ENCODE results near the gene NPAS3.

The NPAS3 gene

GRCh38 chr14:33563191-33563900 lies 624.7 kb downstream of the NPAS3 start:
- no peak overlapping the region for H3K27ac ChIP-seq
- TF ChIP-seq CTCF (IDR thresholded peaks at IDR 0.05) (no peak), ZFX (IDR thresholded peaks at IDR 0.05; ENCODE audit: borderline replicate concordance) (no peak)

GRCh38 chr14:33563901-33564197 lies 625.2 kb downstream of the NPAS3 start:
- TF ChIP-seq ZFX (IDR thresholded peaks at IDR 0.05; ENCODE audit: borderline replicate concordance) (no peak), CTCF (IDR thresholded peaks at IDR 0.05) (no peak)
- H3K27ac ChIP-seq: no peak overlapping the region

GRCh38 chr14:33564774-33565630 lies 626.3 kb downstream of the NPAS3 start:
- no peak overlapping the region for H3K27ac ChIP-seq
- TF ChIP-seq ZFX (IDR thresholded peaks at IDR 0.05; ENCODE audit: borderline replicate concordance) (no peak), CTCF (IDR thresholded peaks at IDR 0.05) (no peak)

GRCh38 chr14:33566082-33566481 lies 627.4 kb downstream of the NPAS3 start:
- H3K27ac ChIP-seq: no peak overlapping the region
- no peak for TF ChIP-seq ZFX (IDR thresholded peaks at IDR 0.05; ENCODE audit: borderline replicate concordance)
- no peak for TF ChIP-seq CTCF (IDR thresholded peaks at IDR 0.05)

- H3K27ac ChIP-seq: no peak overlapping the region
Observed at GRCh38 chr14:33567023-33567728, 628.5 kb downstream of the NPAS3 start.

GRCh38 chr14:33567731-33568130 lies 629.1 kb downstream of the NPAS3 start:
- TF ChIP-seq CTCF (IDR thresholded peaks at IDR 0.05) (no peak), ZFX (IDR thresholded peaks at IDR 0.05; ENCODE audit: borderline replicate concordance) (no peak)
- no peak overlapping the region for H3K27ac ChIP-seq

More at GRCh38 chr14:33567023-33567728, 628.5 kb downstream of the NPAS3 start:
- TF ChIP-seq ZFX (IDR thresholded peaks at IDR 0.05; ENCODE audit: borderline replicate concordance) (no peak), CTCF (IDR thresholded peaks at IDR 0.05) (no peak)

Data from 22Rv1 (cell line).